Stimulated activated CD8-positive, alpha-beta memory T cell treated with anti-CD3 and anti-CD28 coated beads, Interleukin-2, amount 100 ng/mL, for 1 hour (primary cell): ENCODE results near the gene SBF2.
"Not testable (repeated sequence)": the region's sequence is repeated elsewhere in the genome, so short reads cannot be mapped to it uniquely, and the experiment has no call there.

ENCODE experiments used
- DNase-seq, 2 donors: peaks; one replicate each; pipeline ENCODE4 v3.0.0-alpha.2; 2020; ENCODE audit warnings: low read depth in 2 of 2

Gene SBF2

DNA sequence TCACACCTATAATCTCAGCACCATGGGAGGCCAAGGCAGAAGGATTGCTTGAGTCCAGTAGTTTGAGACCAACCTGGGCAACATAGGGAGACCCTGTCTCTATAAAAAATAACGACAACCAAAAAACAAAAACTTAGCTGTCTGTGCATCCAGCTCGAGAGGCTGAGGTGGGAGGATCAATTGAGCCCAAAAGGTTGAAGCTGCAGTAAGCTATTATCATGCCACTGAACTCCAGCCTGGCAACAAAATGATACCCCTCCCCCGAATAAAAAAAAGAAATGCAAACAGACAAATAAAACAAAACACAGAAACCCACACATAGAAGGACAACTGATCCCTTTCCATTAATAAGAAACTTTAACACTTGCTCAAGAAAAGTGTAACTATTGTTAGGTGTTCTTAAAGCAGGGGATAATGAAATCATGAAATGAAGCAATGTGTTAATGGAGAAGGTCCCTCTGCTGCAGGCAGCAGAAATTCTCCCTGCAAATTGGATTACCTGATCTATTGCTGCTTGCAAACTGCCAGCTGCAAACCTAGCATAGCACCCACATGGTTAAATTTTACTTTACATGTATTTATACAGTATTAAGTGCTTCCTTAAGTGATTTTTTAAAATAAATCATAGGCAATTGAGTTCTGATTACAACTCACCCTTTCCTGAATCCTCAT lies 226.3 kb downstream of the SBF2 start:
- no peak for DNase-seq

DNA sequence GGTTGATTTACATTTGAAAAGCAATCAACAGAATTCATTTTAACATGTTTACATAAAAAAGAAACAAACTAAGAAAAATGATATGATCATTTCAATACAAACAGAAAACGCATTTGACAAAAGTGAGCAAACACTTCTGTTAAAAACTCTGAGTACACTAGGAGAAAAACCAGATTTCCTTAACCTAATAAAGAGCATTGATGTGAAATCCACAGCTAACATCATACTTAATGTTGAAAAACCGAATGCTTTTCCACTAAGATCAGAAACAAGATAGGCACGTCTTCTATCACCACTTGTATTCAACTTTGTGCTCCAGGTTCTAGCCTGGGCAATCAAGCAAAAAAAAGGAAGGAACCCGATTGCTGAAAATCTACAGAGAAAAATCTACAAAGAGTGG lies 227.6 kb downstream of the SBF2 start:
- no peak for DNase-seq

DNA sequence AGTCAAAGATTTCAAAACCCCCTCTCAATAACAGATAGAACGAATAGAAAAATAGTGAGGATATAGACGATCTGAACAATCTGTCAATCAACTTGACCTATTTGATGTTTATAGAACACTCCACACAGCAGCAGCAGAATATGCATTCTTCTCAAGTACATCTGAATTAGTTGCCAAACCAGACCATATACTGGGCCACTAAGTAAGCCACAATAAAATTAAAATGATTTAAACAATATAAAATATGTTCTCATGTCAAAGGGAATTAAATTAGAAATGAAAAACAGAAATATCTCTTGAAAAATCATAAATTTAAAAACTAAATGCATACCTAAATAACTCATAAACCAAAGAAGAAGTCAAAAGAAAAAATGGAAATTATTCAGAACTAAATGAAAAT lies 229.2 kb downstream of the SBF2 start:
- no peak for DNase-seq

DNA sequence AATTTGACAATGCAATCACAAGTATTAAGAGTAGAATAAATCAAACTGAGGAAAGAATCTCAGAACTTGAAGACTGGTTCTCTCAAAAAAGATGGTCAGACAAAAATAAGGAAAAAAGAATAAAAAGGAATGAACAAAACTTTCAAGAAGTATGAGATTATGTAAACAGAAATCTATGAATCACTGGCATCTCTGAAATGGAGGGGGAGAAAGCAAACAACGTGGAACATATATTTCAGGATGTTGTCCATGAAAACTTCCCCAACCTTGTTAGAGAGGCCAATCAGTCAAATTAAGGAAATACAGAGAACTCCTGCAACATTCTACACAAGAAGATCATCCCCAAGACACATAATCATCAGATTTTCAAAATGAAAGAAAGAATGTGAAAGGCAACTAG lies 235.7 kb downstream of the SBF2 start:
- DNase-seq = no peak

DNA sequence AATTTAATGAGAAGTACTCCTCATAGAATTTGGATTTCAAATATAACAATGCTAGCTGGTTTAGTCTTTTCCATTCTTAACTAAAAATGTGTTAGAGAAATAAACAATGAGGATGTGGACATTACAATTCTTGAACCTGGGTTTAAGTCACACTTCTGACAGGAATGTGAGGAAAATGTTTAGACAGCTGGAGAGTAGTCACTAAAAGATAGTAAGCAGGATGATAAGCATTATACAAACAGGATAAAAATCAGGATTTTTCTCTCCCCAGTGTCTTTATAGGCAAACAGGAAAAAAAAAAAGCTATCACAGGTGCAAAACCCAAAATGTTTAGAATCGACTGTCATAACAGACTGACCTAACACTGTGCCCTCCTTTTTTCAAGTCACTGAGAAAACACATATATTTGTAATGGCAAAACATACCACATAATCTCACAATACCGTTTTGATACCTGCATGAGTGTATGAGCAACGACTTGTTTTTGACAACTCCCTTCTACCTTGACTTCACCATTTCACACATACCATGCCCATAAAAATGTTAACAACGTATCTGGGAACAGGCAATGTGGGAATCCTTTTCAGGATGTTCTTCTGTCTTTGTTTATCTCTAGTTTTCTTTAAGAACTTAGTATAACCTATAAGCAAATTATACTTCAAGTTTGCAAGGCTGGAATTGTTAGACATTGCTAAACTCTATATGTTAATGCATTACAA lies 242.0 kb downstream of the SBF2 start:
- no peak for DNase-seq

DNA sequence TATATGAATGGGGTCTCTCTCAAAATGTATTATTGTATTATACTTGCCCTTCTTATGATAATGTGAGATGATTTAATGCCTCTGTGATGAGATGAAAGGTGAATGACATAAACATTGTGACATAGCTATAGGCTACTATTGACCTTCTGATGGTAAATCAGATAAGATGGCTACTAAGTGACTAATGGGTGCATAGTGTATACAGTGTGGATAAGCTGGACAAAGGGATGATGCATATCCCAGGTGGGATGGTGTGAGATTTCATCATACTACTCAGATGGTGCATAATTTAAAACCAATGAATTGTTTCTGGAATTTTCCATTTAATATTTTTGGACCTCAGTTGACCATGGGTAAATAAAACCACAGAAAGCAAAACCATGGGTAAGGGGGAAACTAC lies 243.5 kb downstream of the SBF2 start:
- DNase-seq = no peak

DNA sequence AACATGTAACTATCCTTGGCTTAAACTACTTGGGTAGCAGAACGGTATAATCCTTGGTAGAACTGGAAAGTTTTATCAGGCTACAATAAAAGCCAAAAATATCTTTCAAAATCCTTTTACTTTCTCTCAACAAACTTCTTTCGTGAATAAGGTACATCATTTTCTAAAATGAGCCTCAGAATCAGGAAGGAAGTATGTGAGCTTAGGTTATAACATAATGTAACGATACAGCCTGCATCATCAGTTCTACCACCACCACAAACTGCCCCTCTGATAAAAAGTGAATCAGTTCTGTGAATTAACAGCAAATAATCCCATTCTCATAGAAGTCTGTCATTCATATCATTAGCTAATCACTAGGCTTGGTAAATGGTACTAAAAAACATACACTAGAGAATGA lies 244.3 kb downstream of the SBF2 start:
- no peak for DNase-seq

DNA sequence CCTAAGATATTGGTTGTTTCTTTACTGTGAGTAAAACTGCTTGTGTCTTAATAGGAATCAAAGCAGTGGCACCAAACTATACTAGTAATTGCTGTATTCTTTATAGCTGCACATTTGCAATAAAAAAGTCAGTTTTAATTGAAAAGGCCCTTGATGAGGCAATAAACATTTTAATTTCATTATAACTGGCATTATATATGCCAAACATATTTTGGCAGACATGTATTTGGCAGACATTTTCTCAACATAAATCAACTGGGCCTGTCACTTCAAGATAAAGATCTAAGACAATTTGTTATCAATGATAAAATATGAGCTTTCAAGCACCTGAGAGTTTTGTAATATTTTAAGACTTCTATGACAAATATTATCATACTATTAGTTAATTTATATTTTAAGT lies 245.7 kb downstream of the SBF2 start:
- DNase-seq = no peak

DNA sequence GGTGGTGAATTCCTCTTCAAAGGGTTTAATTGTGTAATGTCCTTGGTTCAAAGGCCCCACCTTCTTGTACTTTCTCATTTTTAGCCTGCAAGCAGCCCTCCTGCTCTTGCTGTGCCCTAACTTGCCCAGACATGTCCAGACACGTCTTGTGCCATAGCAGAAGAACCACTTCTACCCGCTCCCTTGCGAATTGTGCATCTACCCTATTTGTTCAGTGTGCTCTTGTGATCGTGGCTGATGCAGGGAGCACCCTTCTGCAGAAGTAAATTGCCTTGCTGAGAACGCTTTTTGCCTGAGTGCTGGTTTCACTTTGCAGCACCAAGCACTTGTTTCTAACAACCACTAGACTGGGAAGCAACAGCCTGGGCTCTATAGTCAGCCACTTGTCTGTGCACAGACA lies 249.4 kb downstream of the SBF2 start:
- no peak for DNase-seq

DNA sequence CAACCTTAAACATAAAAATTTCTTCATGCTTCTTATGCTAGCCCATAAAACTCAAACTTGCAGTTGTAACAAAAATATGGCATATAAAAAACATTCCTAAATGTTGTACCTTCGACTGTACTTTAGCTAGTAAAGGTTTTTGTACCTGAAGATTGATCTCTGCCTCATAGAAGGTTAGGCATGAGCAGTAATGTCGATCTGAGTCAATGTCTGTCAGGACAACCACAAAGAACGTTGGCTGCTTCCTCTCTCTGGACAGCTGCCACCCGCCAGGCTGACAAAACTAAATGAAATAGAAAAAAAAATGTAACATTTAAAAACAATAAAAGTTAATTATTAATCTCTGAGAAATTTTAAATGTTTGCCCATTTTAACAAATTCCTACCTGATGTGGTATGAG lies 251.3 kb downstream of the SBF2 start:
- DNase-seq = no peak

DNA sequence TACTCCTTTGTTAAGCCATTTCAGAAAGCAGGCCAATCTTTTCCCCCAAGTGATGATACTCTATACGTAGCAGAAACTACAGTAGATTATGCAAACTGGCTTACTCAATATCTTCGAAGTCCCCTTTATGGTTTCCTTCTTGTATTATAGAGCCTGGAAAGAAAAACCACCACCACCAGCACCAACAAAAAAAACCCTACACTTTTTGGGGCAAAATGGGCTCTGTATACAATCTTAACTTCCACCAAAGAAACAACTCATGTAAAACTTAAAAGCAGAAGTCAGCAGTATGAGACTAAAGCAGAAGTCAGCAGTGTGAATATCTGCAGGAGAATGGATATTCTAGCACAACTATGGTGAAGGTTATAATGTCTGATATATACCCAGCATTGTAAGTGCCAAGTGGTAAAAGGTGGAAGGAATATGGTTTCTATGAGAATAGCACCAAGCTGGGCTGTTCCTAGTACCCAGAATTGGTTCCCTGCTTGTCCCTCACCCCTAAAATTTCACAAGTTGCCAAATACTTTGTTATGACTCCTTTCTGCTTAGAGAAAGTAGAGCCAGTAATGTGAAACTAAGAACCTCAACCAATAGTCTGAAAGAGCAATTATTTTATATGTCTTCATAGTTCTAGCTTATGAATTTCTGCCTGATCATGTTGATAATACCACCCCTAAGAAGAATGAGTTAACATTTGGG lies 252.1 kb downstream of the SBF2 start:
- DNase-seq = no peak

DNA sequence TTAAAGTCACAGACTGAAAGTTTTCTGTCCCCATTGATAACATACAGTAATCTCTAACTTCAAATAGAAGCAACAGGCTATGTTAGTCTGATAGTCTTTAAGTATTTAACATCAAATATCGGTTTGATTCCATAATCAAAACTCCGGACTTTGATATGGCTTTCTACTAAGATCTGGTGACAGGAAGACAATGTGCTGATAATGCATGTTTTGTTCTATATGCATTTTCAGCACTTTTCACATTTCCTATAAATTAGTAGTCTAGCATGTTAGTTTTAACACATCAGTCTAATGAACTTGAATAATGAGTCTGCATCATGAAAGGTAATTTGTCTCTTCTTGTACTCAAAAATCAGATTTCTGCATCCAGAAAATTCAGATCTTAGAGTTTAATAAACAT lies 252.7 kb downstream of the SBF2 start:
- DNase-seq = no peak

DNA sequence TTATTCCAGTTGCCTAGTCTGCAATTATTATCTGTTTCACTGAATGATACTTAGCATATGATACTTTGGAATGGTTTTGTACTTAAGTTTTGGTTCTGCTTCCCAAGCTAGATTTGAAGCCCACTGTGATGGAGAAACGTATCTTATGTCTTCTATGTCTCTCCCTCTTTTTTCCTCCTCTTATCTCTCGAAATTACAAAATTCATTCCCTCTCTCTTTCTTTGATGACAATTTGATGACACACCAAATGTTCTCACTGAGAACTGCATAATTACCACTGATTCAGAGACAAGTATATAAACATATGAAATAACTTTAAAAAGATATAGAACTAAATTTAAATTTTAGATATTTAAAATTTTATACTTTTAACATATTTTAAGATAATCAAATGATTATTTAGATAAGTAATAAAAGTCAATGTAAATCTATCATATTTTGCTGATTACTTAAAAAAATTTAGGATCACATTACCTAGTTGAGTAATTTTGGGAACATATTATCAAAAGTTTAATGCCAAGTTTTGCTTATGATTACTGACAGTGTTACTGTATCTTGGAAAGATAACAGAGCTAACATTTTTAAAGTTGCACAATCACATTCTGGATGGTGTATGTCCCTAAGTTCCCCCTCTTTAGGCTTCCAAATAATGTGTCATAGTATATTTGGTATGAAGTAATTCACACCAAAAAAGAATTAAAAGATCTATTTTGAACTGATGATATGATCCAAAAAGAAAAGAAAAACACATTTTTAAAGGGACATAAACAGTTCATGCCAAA lies 255.3 kb downstream of the SBF2 start:
- no peak for DNase-seq

DNA sequence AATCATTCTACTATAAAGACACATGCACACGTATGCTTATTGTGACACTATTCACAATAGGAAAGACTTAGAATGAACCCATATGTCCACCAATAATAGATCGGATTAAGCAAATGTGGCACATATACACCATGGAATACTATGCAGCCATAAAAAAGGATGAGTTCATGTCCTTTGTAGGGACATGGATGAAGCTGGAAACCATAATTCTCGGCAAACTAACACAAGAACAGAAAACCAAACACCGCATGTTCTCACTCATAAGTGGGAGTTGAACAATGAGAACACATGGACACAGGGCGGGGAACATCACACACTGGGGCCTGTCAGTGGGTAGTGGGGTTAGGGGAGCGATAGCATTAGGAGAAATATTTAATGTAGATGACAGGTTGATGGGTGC lies 258.1 kb downstream of the SBF2 start:
- DNase-seq = not testable (repeated sequence)

DNA sequence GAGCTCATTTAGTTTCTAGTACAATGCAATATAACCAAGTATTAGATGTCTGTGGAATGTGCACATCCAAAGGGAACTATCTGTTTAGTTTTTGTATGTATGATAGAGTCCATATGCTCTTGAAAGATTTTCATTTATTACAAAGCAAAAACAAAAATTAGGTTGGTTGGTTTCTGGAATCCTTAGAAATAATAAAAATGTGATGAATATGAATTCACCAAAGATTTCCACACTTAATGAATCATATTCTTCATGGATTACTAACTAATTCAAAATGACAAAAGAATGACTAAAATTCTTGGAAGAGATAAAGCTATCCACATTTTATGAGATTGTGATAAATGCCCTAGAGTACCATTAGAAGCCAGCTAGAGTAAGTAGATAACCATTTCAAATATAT lies 261.1 kb downstream of the SBF2 start:
- no peak for DNase-seq

DNA sequence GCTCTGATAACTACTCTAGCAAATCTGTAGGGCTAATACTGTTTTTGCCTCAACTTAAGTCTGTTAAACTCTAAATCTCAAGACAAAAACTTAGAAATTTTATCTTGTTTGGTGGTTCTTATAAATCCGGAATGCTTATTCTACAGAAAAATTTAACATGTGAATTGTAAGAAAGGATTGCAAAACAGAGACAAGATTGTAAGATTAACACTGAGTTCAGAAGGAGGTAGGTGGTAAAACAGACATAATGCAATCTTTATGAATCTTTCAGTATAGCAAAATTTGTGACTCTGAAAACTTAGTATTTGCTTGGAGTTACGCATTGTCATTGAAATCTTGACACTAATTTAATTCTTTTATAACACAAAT lies 263.9 kb downstream of the SBF2 start:
- DNase-seq = no peak

DNA sequence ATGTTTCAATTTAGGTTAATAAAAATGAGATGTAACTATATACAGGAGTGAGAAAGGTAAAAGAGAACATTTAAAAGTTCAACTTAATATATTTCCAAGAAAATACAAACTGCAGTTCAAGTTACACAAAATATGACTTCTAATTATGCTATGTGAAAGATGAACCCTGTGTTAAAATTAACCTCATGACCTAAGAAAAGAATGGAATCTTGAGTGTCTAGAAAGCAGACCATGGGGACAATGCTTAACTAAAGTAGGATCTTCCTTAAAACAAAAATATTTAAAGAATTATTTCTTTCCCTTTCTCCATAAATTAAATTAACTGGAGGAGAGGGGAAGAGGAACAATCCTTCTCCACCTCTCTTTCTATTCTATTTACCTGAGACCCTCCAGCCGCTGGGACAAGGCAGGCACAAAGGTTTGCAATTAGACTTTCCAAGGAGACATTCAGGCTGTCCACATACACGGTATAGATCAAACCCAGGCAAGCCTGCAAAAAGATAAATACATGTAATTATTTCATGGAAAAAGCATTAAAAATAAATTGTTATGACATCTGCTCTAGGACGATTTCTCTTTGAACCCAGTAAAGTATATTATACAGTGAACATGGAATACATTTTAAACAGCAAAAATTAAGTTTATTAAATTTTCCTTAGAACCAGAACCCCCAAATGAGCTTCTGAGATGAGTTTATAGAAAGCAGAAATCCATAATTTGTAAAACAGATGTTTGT lies 264.5 kb downstream of the SBF2 start:
- DNase-seq = no peak

DNA sequence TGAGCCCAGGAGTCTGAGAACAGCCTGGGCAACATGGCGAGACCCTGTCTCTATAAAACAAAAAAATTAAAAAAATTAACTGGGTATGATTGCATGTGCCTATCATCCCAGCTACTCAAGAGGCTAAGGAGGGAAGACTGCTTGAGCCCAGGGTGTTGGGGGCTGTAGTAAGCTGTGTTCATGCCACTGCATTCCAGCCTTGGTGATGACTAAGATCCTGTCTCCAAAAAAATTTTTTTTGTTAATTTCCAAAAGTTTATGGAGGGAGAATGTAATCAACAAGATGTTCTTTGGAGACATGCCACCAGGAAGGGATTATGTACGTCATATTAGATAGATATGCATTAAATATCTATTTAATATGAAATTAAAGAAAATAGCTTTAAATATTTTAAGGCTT lies 267.5 kb downstream of the SBF2 start:
- no peak for DNase-seq

DNA sequence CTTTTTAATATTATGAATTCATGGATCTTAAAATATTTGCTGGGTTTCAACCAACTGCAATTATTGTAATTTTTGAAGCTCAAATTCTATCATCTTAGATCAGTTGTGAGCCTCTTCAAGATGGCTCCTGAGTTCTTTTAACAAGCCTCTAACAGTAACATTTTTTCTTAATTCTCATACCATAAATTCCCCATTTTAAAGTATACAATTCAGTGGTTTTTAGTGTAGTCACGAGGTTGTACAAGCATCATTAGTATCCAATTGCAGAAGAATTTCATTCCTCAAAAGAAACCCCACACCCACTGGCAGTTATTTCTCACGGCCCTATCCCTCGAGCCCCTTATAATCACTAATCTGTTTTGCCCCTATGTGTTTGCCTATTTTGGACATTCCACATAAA lies 270.8 kb downstream of the SBF2 start:
- no peak for DNase-seq

DNA sequence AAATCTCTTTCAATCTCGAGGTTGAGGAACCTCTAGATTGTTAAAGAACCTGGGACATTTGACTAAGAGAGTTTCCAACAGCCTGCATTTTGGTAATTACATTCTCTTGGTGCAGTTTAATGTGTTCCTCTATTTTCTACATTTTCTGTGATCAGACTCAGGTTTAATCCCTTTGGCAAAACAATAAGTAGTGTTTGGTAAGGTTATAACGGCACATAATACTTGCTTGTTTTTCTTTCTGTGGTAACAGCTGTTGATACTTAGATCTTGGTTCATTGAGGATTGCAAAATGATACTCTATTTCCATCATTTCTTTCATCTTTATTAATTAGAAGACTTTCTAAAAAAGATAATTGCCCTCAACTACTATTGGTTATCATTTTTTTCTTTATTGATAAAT lies 271.3 kb downstream of the SBF2 start:
- DNase-seq = no peak

DNA sequence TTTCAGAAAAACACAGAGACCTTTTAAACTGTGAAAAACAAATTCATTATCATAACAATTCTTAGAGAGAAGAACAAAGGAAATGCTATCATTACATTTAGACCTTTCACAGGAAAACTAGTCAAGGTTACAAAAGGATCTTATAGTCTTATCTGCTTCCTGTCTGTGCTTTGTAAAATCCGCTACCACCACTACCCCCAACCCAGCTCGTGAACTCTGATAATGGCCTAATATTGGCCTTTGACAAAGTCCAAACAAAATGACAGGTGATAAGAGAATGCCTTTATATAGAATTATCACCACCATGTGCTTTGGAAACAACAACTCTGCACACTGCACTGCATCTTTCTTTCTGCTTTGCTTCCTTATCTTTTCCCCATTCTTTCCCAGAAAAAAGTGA lies 272.5 kb downstream of the SBF2 start:
- no peak for DNase-seq
